GM12878 (cell line): ENCODE results near the gene MACF1.

Experiments
- BRCA1 ChIP-seq: IDR thresholded peaks from 2 replicates; pipeline ENCODE4 v1.6.1; 2011; ENCODE audit warnings: low read depth, low read length, improper control_type of control experiment
- NFIC ChIP-seq: IDR thresholded peaks from 2 replicates; pipeline ENCODE4 v1.6.1; 2012; ENCODE audit warnings: low read depth, mild to moderate bottlenecking, inconsistent platforms, low read length, moderate library complexity
- RAD51 ChIP-seq: fragments of 450-650 bp; IDR thresholded peaks from 2 replicates; pipeline ENCODE4 v1.6.1; 2016; ENCODE audit warnings: moderate library complexity, mild to moderate bottlenecking, inconsistent platforms
- TF ChIP-seq, protein P1 (sequence below), 3 experiments: IDR thresholded peaks in 2 of 3; conservative IDR thresholded peaks in 1 of 3; 2 replicates each; pipeline ENCODE4 v1.5.1; 2011; ENCODE audit warnings: low read depth in 3 of 3, low read length in 3 of 3, mild to moderate bottlenecking in 3 of 3, control low read depth in 2 of 3, moderate library complexity in 2 of 3, inconsistent platforms in 1 of 3, mixed read lengths in 1 of 3; ENCODE audit not compliant: control insufficient read depth in 2 of 3, insufficient read depth in 1 of 3; ENCODE audit errors: extremely low read depth in 1 of 3
- TF ChIP-seq, protein P2 (sequence below): fragments of 450-650 bp; IDR thresholded peaks from 2 replicates; pipeline ENCODE4 v1.6.1; 2018; ENCODE audit warnings: mild to moderate bottlenecking, low read depth, moderate library complexity; ENCODE audit not compliant: partially characterized antibody

DNA sequence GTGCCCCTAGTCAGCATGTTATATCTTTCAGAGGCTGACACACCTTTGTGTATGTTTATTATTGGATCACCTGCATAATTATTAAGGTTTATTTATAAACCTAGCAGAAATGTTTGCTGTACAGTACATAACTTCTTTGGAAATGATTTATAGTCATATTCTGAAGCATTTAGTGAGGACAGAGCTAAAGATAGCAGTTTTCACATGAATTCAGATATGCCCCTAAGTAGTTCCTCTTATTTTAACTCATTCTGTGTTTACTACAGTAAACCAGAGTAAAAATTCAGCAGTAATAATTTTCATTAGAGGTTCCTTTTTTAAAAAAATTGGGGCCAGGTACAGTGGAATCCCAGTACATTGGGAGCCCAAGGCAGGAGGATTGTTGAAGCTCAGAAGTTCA is 265.5 kb downstream of the MACF1 start:
- TF ChIP-seq, protein P1, sequence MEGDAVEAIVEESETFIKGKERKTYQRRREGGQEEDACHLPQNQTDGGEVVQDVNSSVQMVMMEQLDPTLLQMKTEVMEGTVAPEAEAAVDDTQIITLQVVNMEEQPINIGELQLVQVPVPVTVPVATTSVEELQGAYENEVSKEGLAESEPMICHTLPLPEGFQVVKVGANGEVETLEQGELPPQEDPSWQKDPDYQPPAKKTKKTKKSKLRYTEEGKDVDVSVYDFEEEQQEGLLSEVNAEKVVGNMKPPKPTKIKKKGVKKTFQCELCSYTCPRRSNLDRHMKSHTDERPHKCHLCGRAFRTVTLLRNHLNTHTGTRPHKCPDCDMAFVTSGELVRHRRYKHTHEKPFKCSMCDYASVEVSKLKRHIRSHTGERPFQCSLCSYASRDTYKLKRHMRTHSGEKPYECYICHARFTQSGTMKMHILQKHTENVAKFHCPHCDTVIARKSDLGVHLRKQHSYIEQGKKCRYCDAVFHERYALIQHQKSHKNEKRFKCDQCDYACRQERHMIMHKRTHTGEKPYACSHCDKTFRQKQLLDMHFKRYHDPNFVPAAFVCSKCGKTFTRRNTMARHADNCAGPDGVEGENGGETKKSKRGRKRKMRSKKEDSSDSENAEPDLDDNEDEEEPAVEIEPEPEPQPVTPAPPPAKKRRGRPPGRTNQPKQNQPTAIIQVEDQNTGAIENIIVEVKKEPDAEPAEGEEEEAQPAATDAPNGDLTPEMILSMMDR (IDR thresholded peaks at IDR 0.05 in 2 of 3, conservative IDR thresholded peaks at IDR 0.05 in 1 of 3; ENCODE audit: control insufficient read depth in 2 of 3, extremely low read depth in 1 of 3, insufficient read depth in 1 of 3, low read depth in 3 of 3, low read length in 3 of 3) = no peak
- TF ChIP-seq, protein P2, sequence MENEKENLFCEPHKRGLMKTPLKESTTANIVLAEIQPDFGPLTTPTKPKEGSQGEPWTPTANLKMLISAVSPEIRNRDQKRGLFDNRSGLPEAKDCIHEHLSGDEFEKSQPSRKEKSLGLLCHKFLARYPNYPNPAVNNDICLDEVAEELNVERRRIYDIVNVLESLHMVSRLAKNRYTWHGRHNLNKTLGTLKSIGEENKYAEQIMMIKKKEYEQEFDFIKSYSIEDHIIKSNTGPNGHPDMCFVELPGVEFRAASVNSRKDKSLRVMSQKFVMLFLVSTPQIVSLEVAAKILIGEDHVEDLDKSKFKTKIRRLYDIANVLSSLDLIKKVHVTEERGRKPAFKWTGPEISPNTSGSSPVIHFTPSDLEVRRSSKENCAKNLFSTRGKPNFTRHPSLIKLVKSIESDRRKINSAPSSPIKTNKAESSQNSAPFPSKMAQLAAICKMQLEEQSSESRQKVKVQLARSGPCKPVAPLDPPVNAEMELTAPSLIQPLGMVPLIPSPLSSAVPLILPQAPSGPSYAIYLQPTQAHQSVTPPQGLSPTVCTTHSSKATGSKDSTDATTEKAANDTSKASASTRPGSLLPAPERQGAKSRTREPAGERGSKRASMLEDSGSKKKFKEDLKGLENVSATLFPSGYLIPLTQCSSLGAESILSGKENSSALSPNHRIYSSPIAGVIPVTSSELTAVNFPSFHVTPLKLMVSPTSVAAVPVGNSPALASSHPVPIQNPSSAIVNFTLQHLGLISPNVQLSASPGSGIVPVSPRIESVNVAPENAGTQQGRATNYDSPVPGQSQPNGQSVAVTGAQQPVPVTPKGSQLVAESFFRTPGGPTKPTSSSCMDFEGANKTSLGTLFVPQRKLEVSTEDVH = no peak
- TF ChIP-seq NFIC (no peak), RAD51 (no peak), BRCA1 (no peak)
